AG09309 (cell line): ENCODE results near the gene CENPU.

ENCODE experiments used
- DNase-seq: peaks from one replicate; pipeline ENCODE4 v3.0.0-alpha.2; 2010; ENCODE audit warnings: low read depth
- H3K4me3 ChIP-seq: 2 replicates; pipeline ENCODE4 v1.5.1; 2011; ENCODE audit warnings: mild to moderate bottlenecking, low read depth, low read length, moderate library complexity; ENCODE audit not compliant: control insufficient read depth
- CTCF ChIP-seq: IDR thresholded peaks from 2 replicates; pipeline ENCODE4 v1.5.1; 2011; ENCODE audit warnings: mild to moderate bottlenecking, low read depth, low read length, inconsistent platforms; ENCODE audit not compliant: insufficient read depth, control insufficient read depth; ENCODE audit errors: missing control alignments

Gene CENPU

GRCh38 chr4:184774152-184774551 lies 40.3 kb upstream of the CENPU start:
- no peak for DNase-seq
- no peak for TF ChIP-seq CTCF
- no peak overlapping the region for H3K4me3 ChIP-seq

GRCh38 chr4:184771416-184771815 lies 37.5 kb upstream of the CENPU start:
- no peak overlapping the region for H3K4me3 ChIP-seq
- no peak for DNase-seq
- TF ChIP-seq CTCF = no peak

GRCh38 chr4:184769141-184769765 lies 35.4 kb upstream of the CENPU start:
- TF ChIP-seq CTCF = no peak
- no peak overlapping the region for H3K4me3 ChIP-seq
- DNase-seq = no peak

- DNase-seq = no peak
- no peak overlapping the region for H3K4me3 ChIP-seq
- no peak for TF ChIP-seq CTCF
Observed at GRCh38 chr4:184768296-184768695, 34.4 kb upstream of the CENPU start.

- no peak overlapping the region for H3K4me3 ChIP-seq
- no peak for TF ChIP-seq CTCF
- no peak for DNase-seq
Observed at GRCh38 chr4:184766446-184766845, 32.5 kb upstream of the CENPU start.

- no peak for TF ChIP-seq CTCF
- H3K4me3 ChIP-seq = no peak overlapping the region
- no peak for DNase-seq
Observed at GRCh38 chr4:184765473-184766340, 31.8 kb upstream of the CENPU start.
